K562 (cell line): ENCODE measurements around the gene DNAAF8. TPM values are rescaled to one million over a fixed set of nuclear protein-coding genes. Genes with fewer than 3 reads are reported as not detected.

Experiments used
- FUS ChIP-seq: fragments of 200-400 bp; formaldehyde crosslinking; optimal IDR thresholded peaks from 2 replicates; pipeline ENCODE3; 2017; ENCODE audit warnings: low read depth, low read length
- SP1 ChIP-seq: sonication (generic); formaldehyde crosslinking; IDR thresholded peaks from 2 replicates; pipeline ENCODE4 v1.8.1; 2022; ENCODE audit warnings: mild to moderate bottlenecking, missing genetic modification reagents
- polyA plus RNA-seq, 8 experiments: library from polyadenylated mRNA; depleted of rRNA in 4 of 8; stranded (reverse) in 5 of 8; unstranded in 3 of 8; fragments of >200 nt; fragmentation: Nextera tagmentation in 2 of 8; fragmentation: Illumina TruSeq in 1 of 8; extraction: Ambion mirVana in 2 of 8; extraction: Trizol in 1 of 8; gene quantifications; 2 replicates each; pipeline versions ENCODE4 v1.2.1 to v1.2.3, GENCODE V29; 2011 to 2014; ENCODE audit warnings: inconsistent platforms in 1 of 8, missing spikeins in 1 of 8
- small RNA-seq: library from RNA; depleted of rRNA; stranded (forward); fragments of <200 nt; gene quantifications from one replicate; pipeline ENCODE3, GENCODE V24; 2014
- total RNA-seq, 7 experiments: library from RNA; depleted of rRNA in 6 of 7; stranded (reverse); fragments of >200 nt in 6 of 7; fragmentation: Illumina TruSeq in 2 of 7; extraction: Trizol in 2 of 7; gene quantifications; 2 replicates each; pipeline versions ENCODE4 v1.2.1 to v1.2.3, GENCODE V29; 2011 to 2021; ENCODE audit warnings: low replicate concordance in 1 of 7

Gene DNAAF8
- total and polyA plus RNA-seq, 9 of the 15 experiments (the other 6 are each of a cell fraction or from before 2014, with no cell fraction given): 0.04 to 0.12 (median 0.10) TPM; not detected in 6

DNA sequence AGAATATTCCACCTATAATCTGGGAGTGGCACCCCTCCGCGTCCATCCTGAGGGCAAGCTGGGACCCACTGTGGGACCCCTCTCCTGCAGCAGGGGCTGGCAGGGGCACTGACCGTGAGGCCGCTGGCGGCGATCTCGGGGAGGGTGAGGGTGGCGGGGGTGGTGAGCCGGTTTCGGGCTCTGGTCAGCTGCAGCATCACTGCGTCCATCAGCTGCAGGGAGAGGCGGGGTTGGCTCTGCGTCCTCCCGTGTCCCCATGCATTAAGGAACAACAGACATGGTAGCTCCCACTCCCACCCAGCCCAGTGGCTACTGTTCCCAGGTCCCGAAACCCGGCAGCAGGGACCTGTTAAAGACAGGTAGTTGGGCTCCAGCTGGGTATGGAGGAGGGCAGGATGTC, 64.1 kb downstream of the DNAAF8 start (continued):
- TF ChIP-seq SP1 (CRISPR knock-in tag) (no peak), FUS (no peak)

Small RNA genes lying within 50 kb of the gene (small RNA-seq; reads per million reads assigned to genes)
- not detected for gene RF00017

Other genes with a start within 250 kb of the DNAAF8 start
Only the 7 nearest of the 14 such genes appear.
- 11.6 and 15.7 TPM in 2 replicates for gene MGRN1, start 109.7 kb upstream of the DNAAF8 start, total RNA-seq (2014; rRNA removed)
- gene MGRN1, start 109.7 kb upstream of the DNAAF8 start, total RNA-seq (2014; rRNA removed; fragmentation: Illumina TruSeq; extraction: Trizol): 3.4 and 3.5 TPM in 2 replicates
- gene MGRN1, start 109.7 kb upstream of the DNAAF8 start, total RNA-seq (2015; rRNA removed; fragmentation: Illumina TruSeq; extraction: Trizol): 6.0 and 6.8 TPM in 2 replicates
- 35.2 and 37.9 TPM in 2 replicates for gene MGRN1, start 109.7 kb upstream of the DNAAF8 start, total RNA-seq (2021)
- gene MGRN1, start 109.7 kb upstream of the DNAAF8 start, polyA plus RNA-seq (2011; rRNA removed): 2.7 and 5.0 TPM in 2 replicates
- gene MGRN1, start 109.7 kb upstream of the DNAAF8 start, polyA plus RNA-seq (2014; fragmentation: Illumina TruSeq; extraction: Trizol): 8.5 and 17.4 TPM in 2 replicates
- gene MGRN1, start 109.7 kb upstream of the DNAAF8 start, polyA plus RNA-seq (2014; fragmentation: Nextera tagmentation; extraction: Ambion mirVana): under 1 TPM; 0.15 to 0.27 TPM
- 11.2 and 13.0 TPM in 2 replicates for gene MGRN1, start 109.7 kb upstream of the DNAAF8 start, polyA plus RNA-seq (2014; rRNA removed)
- 35.7 and 37.0 TPM in 2 replicates for gene NUDT16L1, start 41.0 kb upstream of the DNAAF8 start, total RNA-seq (2014; rRNA removed)
- gene NUDT16L1, start 41.0 kb upstream of the DNAAF8 start, total RNA-seq (2014; rRNA removed; fragmentation: Illumina TruSeq; extraction: Trizol): 5.9 and 8.6 TPM in 2 replicates
- gene NUDT16L1, start 41.0 kb upstream of the DNAAF8 start, total RNA-seq (2015; rRNA removed; fragmentation: Illumina TruSeq; extraction: Trizol): 13.7 and 13.8 TPM in 2 replicates
- 33.1 and 34.9 TPM in 2 replicates for gene NUDT16L1, start 41.0 kb upstream of the DNAAF8 start, total RNA-seq (2021)
- gene NUDT16L1, start 41.0 kb upstream of the DNAAF8 start, polyA plus RNA-seq (2011; rRNA removed): 14.6 and 20.1 TPM in 2 replicates
- gene NUDT16L1, start 41.0 kb upstream of the DNAAF8 start, polyA plus RNA-seq (2014; fragmentation: Illumina TruSeq; extraction: Trizol): 10.1 and 14.7 TPM in 2 replicates
- 1 to 10 TPM; 1.4 to 1.9 TPM for gene NUDT16L1, start 41.0 kb upstream of the DNAAF8 start, polyA plus RNA-seq (2014; fragmentation: Nextera tagmentation; extraction: Ambion mirVana)
- gene NUDT16L1, start 41.0 kb upstream of the DNAAF8 start, polyA plus RNA-seq (2014; rRNA removed): 37.6 and 39.9 TPM in 2 replicates
- 21.5 and 21.9 TPM in 2 replicates for gene ANKS3, start 266 bp upstream of the DNAAF8 start, total RNA-seq (2014; rRNA removed)
- gene ANKS3, start 266 bp upstream of the DNAAF8 start, total RNA-seq (2014; rRNA removed; fragmentation: Illumina TruSeq; extraction: Trizol): 8.0 and 12.0 TPM in 2 replicates
- 14.8 and 15.6 TPM in 2 replicates for gene ANKS3, start 266 bp upstream of the DNAAF8 start, total RNA-seq (2015; rRNA removed; fragmentation: Illumina TruSeq; extraction: Trizol)
- 22.1 and 25.7 TPM in 2 replicates for gene ANKS3, start 266 bp upstream of the DNAAF8 start, total RNA-seq (2021)
- 17.2 and 21.5 TPM in 2 replicates for gene ANKS3, start 266 bp upstream of the DNAAF8 start, polyA plus RNA-seq (2011; rRNA removed)
- gene ANKS3, start 266 bp upstream of the DNAAF8 start, polyA plus RNA-seq (2014; fragmentation: Illumina TruSeq; extraction: Trizol): 9.3 and 11.4 TPM in 2 replicates
- gene ANKS3, start 266 bp upstream of the DNAAF8 start, polyA plus RNA-seq (2014; fragmentation: Nextera tagmentation; extraction: Ambion mirVana): under 1 TPM; 0.43 to 0.66 TPM
- 23.4 and 23.7 TPM in 2 replicates for gene ANKS3, start 266 bp upstream of the DNAAF8 start, polyA plus RNA-seq (2014; rRNA removed)
- gene ZNF500, start 32.6 kb downstream of the DNAAF8 start, total RNA-seq (2014; rRNA removed): 8.5 and 8.9 TPM in 2 replicates
- gene ZNF500, start 32.6 kb downstream of the DNAAF8 start, total RNA-seq (2014; rRNA removed; fragmentation: Illumina TruSeq; extraction: Trizol): 3.5 and 3.8 TPM in 2 replicates
- 5.3 and 8.0 TPM in 2 replicates for gene ZNF500, start 32.6 kb downstream of the DNAAF8 start, total RNA-seq (2015; rRNA removed; fragmentation: Illumina TruSeq; extraction: Trizol)
- gene ZNF500, start 32.6 kb downstream of the DNAAF8 start, total RNA-seq (2021): 16.4 and 20.8 TPM in 2 replicates
- gene ZNF500, start 32.6 kb downstream of the DNAAF8 start, polyA plus RNA-seq (2011; rRNA removed): 4.5 and 7.4 TPM in 2 replicates
- gene ZNF500, start 32.6 kb downstream of the DNAAF8 start, polyA plus RNA-seq (2014; fragmentation: Illumina TruSeq; extraction: Trizol): 5.3 and 8.5 TPM in 2 replicates
- gene ZNF500, start 32.6 kb downstream of the DNAAF8 start, polyA plus RNA-seq (2014; fragmentation: Nextera tagmentation; extraction: Ambion mirVana): under 1 TPM; 0.80 to 0.84 TPM
- gene ZNF500, start 32.6 kb downstream of the DNAAF8 start, polyA plus RNA-seq (2014; rRNA removed): 7.0 and 12.1 TPM in 2 replicates
- not detected in 2 replicates for gene SEPTIN12, start 53.8 kb downstream of the DNAAF8 start, total RNA-seq (2014; rRNA removed)
- not detected in 2 replicates for gene SEPTIN12, start 53.8 kb downstream of the DNAAF8 start, total RNA-seq (2014; rRNA removed; fragmentation: Illumina TruSeq; extraction: Trizol)
- not detected in 2 replicates for gene SEPTIN12, start 53.8 kb downstream of the DNAAF8 start, total RNA-seq (2015; rRNA removed; fragmentation: Illumina TruSeq; extraction: Trizol)
- not detected in 2 replicates for gene SEPTIN12, start 53.8 kb downstream of the DNAAF8 start, total RNA-seq (2021)
- not detected in 2 replicates for gene SEPTIN12, start 53.8 kb downstream of the DNAAF8 start, polyA plus RNA-seq (2011; rRNA removed)
- gene SEPTIN12, start 53.8 kb downstream of the DNAAF8 start, polyA plus RNA-seq (2014; fragmentation: Illumina TruSeq; extraction: Trizol): not detected in 2 replicates
- not detected for gene SEPTIN12, start 53.8 kb downstream of the DNAAF8 start, polyA plus RNA-seq (2014; fragmentation: Nextera tagmentation; extraction: Ambion mirVana)
- not detected in 2 replicates for gene SEPTIN12, start 53.8 kb downstream of the DNAAF8 start, polyA plus RNA-seq (2014; rRNA removed)
- not detected in 2 replicates for gene SMIM22, start 60.8 kb downstream of the DNAAF8 start, total RNA-seq (2014; rRNA removed)
- not detected in 2 replicates for gene SMIM22, start 60.8 kb downstream of the DNAAF8 start, total RNA-seq (2014; rRNA removed; fragmentation: Illumina TruSeq; extraction: Trizol)
- not detected in 2 replicates for gene SMIM22, start 60.8 kb downstream of the DNAAF8 start, total RNA-seq (2015; rRNA removed; fragmentation: Illumina TruSeq; extraction: Trizol)
- not detected in 2 replicates for gene SMIM22, start 60.8 kb downstream of the DNAAF8 start, total RNA-seq (2021)
- gene SMIM22, start 60.8 kb downstream of the DNAAF8 start, polyA plus RNA-seq (2011; rRNA removed): not detected in 2 replicates
- gene SMIM22, start 60.8 kb downstream of the DNAAF8 start, polyA plus RNA-seq (2014; fragmentation: Illumina TruSeq; extraction: Trizol): not detected in 2 replicates
- gene SMIM22, start 60.8 kb downstream of the DNAAF8 start, polyA plus RNA-seq (2014; fragmentation: Nextera tagmentation; extraction: Ambion mirVana): not detected
- gene SMIM22, start 60.8 kb downstream of the DNAAF8 start, polyA plus RNA-seq (2014; rRNA removed): not detected in 2 replicates
- 22.2 and 25.3 TPM in 2 replicates for gene ROGDI, start 68.1 kb downstream of the DNAAF8 start, total RNA-seq (2014; rRNA removed)
- gene ROGDI, start 68.1 kb downstream of the DNAAF8 start, total RNA-seq (2014; rRNA removed; fragmentation: Illumina TruSeq; extraction: Trizol): 4.9 and 8.2 TPM in 2 replicates
- gene ROGDI, start 68.1 kb downstream of the DNAAF8 start, total RNA-seq (2015; rRNA removed; fragmentation: Illumina TruSeq; extraction: Trizol): 16.8 and 18.3 TPM in 2 replicates
- 24.4 and 28.4 TPM in 2 replicates for gene ROGDI, start 68.1 kb downstream of the DNAAF8 start, total RNA-seq (2021)
- 13.1 and 19.3 TPM in 2 replicates for gene ROGDI, start 68.1 kb downstream of the DNAAF8 start, polyA plus RNA-seq (2011; rRNA removed)
- gene ROGDI, start 68.1 kb downstream of the DNAAF8 start, polyA plus RNA-seq (2014; fragmentation: Illumina TruSeq; extraction: Trizol): 16.5 and 24.8 TPM in 2 replicates
- 1 to 10 TPM in 1 of 2 experiments, under 1 TPM in 1; 0.97 to 1.1 TPM for gene ROGDI, start 68.1 kb downstream of the DNAAF8 start, polyA plus RNA-seq (2014; fragmentation: Nextera tagmentation; extraction: Ambion mirVana)
- gene ROGDI, start 68.1 kb downstream of the DNAAF8 start, polyA plus RNA-seq (2014; rRNA removed): 36.1 and 37.3 TPM in 2 replicates